ENCODE measurements around the gene CIROP.

CIROP gene

DNA sequence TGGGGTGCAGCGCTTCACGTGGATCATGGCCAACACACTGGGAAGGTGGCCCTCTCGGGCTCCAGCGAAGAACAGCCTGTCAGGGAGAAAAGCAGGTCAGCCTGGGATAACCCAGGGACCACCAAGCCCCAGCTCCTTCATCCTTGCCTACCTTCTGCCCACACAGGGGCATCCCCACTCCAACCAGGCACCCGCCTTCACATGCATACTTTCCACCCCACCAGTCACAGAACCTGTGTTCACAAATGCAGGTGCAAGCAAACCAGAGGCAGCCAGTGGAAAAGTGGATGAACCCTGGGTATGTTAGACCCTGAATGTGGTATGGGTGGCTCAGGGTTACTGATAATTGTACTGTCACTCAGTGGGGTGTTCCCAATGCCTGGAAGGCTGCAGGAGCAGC, 26.7 kb upstream of the CIROP start:
- TF ChIP-seq, protein P1, sequence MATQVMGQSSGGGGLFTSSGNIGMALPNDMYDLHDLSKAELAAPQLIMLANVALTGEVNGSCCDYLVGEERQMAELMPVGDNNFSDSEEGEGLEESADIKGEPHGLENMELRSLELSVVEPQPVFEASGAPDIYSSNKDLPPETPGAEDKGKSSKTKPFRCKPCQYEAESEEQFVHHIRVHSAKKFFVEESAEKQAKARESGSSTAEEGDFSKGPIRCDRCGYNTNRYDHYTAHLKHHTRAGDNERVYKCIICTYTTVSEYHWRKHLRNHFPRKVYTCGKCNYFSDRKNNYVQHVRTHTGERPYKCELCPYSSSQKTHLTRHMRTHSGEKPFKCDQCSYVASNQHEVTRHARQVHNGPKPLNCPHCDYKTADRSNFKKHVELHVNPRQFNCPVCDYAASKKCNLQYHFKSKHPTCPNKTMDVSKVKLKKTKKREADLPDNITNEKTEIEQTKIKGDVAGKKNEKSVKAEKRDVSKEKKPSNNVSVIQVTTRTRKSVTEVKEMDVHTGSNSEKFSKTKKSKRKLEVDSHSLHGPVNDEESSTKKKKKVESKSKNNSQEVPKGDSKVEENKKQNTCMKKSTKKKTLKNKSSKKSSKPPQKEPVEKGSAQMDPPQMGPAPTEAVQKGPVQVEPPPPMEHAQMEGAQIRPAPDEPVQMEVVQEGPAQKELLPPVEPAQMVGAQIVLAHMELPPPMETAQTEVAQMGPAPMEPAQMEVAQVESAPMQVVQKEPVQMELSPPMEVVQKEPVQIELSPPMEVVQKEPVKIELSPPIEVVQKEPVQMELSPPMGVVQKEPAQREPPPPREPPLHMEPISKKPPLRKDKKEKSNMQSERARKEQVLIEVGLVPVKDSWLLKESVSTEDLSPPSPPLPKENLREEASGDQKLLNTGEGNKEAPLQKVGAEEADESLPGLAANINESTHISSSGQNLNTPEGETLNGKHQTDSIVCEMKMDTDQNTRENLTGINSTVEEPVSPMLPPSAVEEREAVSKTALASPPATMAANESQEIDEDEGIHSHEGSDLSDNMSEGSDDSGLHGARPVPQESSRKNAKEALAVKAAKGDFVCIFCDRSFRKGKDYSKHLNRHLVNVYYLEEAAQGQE (IDR thresholded peaks at IDR 0.05; ENCODE audit: insufficient read depth in 1 of 2, low read depth in 2 of 2, low read length in 2 of 2): no peak
- TF ChIP-seq FOXP2 (optimal IDR thresholded peaks at IDR 0.05; ENCODE audit: borderline replicate concordance, extremely low read depth, extremely low read length, insufficient read depth): no peak
- TF ChIP-seq POLR2AphosphoS5 (IDR thresholded peaks at IDR 0.05; ENCODE audit: low read depth, low read length): no peak
- no peak for TF ChIP-seq TAF1 (IDR thresholded peaks at IDR 0.05; ENCODE audit: borderline replicate concordance, insufficient read depth, low read length)
- no peak for TF ChIP-seq SIN3A (IDR thresholded peaks at IDR 0.05; ENCODE audit: borderline replicate concordance, insufficient read depth, low read length)

DNA sequence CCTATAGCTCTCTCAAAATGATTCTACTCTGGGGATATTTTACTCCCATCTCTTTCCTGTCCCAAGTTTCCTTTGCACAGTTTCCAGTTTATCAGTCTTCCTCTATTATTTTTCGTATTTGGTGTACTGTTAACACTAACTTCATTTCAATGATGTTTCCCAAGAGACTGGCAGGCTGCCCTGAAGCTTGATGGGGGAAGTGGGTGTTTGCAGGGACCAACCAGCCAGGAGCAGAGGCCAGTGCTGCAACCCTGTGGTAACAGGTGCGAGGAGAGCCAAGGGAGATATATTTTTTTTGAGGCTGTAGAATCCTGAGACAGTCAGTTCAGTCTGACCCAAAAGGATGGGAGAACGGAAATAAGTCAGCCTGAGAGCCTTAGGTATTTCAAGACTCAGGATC, 26.1 kb upstream of the CIROP start:
- TF ChIP-seq SIN3A (IDR thresholded peaks at IDR 0.05; ENCODE audit: borderline replicate concordance, insufficient read depth, low read length) (no peak), TAF1 (IDR thresholded peaks at IDR 0.05; ENCODE audit: borderline replicate concordance, insufficient read depth, low read length) (no peak), FOXP2 (optimal IDR thresholded peaks at IDR 0.05; ENCODE audit: borderline replicate concordance, extremely low read depth, extremely low read length, insufficient read depth) (no peak), POLR2AphosphoS5 (IDR thresholded peaks at IDR 0.05; ENCODE audit: low read depth, low read length) (no peak)
- TF ChIP-seq, protein P1 (IDR thresholded peaks at IDR 0.05; ENCODE audit: insufficient read depth in 1 of 2, low read depth in 2 of 2, low read length in 2 of 2): no peak

DNA sequence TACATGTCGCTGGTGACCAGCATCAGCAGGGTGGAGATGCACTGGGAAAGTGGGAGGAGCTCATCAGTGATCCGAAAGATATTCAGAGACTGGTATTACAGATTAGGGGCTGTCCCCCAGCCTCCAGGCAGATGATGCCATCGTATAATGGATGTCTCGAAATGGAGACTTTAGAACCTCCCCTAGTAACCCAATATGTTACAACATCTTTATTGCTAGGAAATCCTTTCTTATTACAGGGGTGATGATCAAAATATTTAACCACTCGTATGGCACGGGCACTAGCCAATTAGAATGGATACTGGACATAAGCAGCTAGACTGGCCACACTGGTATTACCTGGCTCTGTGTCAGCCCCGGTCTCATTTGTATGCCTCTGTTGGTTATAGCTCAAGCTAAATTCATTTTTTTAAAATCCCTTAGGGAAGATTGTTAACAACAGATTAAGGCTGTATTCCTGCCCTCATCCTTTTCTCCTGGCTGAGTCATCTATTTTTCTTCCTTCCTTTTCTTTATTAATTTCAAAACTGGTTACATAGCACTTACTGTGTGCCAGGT, 25.0 kb upstream of the CIROP start:
- no peak for TF ChIP-seq POLR2AphosphoS5 (IDR thresholded peaks at IDR 0.05; ENCODE audit: low read depth, low read length)
- TF ChIP-seq TAF1 (IDR thresholded peaks at IDR 0.05; ENCODE audit: borderline replicate concordance, insufficient read depth, low read length): no peak
- TF ChIP-seq SIN3A (IDR thresholded peaks at IDR 0.05; ENCODE audit: borderline replicate concordance, insufficient read depth, low read length): no peak
- TF ChIP-seq, protein P1 (IDR thresholded peaks at IDR 0.05; ENCODE audit: insufficient read depth in 1 of 2, low read depth in 2 of 2, low read length in 2 of 2): no peak
- TF ChIP-seq FOXP2 (optimal IDR thresholded peaks at IDR 0.05; ENCODE audit: borderline replicate concordance, extremely low read depth, extremely low read length, insufficient read depth): no peak

DNA sequence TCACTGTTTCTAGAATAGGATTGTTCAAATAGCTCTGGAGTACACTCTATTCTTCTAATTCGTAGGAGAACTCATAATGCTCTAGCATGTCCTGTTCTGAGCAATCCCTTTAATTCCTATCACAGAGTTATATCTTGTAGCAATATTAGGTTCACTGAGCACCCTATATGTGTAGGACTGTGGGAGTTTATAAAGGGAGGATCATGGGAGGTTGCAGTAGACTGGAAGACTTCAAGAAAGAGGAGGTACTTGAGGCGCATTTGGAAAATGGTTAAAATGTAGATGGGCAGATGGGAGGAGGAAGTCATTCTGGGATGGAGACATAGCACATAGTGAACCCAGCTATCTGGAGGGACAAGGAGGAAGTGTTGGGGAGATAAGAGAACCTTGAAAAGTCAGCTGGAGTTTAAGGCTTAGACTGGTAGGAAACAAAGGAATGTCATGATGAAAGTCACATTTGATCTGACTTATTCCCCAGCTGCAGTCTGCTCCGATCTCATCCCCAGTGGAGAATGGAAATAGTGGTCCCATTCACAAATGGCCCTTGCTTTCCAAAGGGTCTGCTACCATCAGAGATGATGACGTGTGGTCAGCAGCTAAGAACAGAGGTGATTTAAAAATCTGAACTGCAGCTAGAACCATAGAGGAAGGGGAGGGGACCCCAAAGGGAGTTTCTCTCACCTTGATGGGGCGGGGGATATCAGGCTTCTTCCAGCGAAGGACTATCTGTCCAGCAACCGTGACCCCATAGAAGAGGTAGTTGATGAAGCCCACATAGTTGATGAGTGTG, 24.4 kb upstream of the CIROP start:
- TF ChIP-seq FOXP2 (optimal IDR thresholded peaks at IDR 0.05; ENCODE audit: borderline replicate concordance, extremely low read depth, extremely low read length, insufficient read depth): no peak
- TF ChIP-seq, protein P1 (IDR thresholded peaks at IDR 0.05; ENCODE audit: insufficient read depth in 1 of 2, low read depth in 2 of 2, low read length in 2 of 2): no peak
- TF ChIP-seq TAF1 (IDR thresholded peaks at IDR 0.05; ENCODE audit: borderline replicate concordance, insufficient read depth, low read length): no peak
- no peak for TF ChIP-seq POLR2AphosphoS5 (IDR thresholded peaks at IDR 0.05; ENCODE audit: low read depth, low read length)
